Measurements from ENCODE around the gene TRABD.

- TF ChIP-seq CTCF (IDR thresholded peaks at IDR 0.05; ENCODE audit: low read length) (no peak), EZH2 (IDR thresholded peaks at IDR 0.05; ENCODE audit: borderline replicate concordance, low read length) (no peak)
Measured at GRCh38 chr22:50226875-50227165, 41.1 kb downstream of the TRABD start.
